Measurements from ENCODE around the gene PRRT1.
A peak's percentile ranks its signal among the peaks of the same experiment; 100 is the strongest.
"Not testable (repeated sequence)": the region's sequence is repeated elsewhere in the genome, so short reads cannot be mapped to it uniquely, and the experiment has no call there.

Gene PRRT1

GRCh38 chr6:32152769-32153563, 1.2 kb upstream of the PRRT1 start:
- no peak for DNase-seq (ENCODE audit: extremely low read depth in 1 of 2, low read depth in 1 of 2)

GRCh38 chr6:32151181-32151862, 417 bp downstream of the PRRT1 start:
- no peak for DNase-seq (ENCODE audit: extremely low read depth in 1 of 2, low read depth in 1 of 2)

GRCh38 chr6:32149932-32150870, 1.5 kb downstream of the PRRT1 start:
- DNase-seq (ENCODE audit: extremely low read depth in 1 of 2, low read depth in 1 of 2): no peak

- DNase-seq (ENCODE audit: extremely low read depth in 1 of 2, low read depth in 1 of 2): no peak
Observed at GRCh38 chr6:32149092-32149755, 2.5 kb downstream of the PRRT1 start.

GRCh38 chr6:32148289-32149091, 3.2 kb downstream of the PRRT1 start:
- peak; percentile 47 to 50 for DNase-seq (ENCODE audit: extremely low read depth in 1 of 2, low read depth in 1 of 2)

GRCh38 chr6:32147401-32148132, 4.2 kb downstream of the PRRT1 start:
- no peak for DNase-seq (ENCODE audit: extremely low read depth in 1 of 2, low read depth in 1 of 2)

GRCh38 chr6:32146687-32147086, 5.1 kb downstream of the PRRT1 start:
- no peak for DNase-seq (ENCODE audit: extremely low read depth in 1 of 2, low read depth in 1 of 2)

- DNase-seq (ENCODE audit: extremely low read depth in 1 of 2, low read depth in 1 of 2): no peak
Observed at GRCh38 chr6:32146287-32146686, 5.5 kb downstream of the PRRT1 start.

- not testable (repeated sequence) for DNase-seq (ENCODE audit: extremely low read depth in 1 of 2, low read depth in 1 of 2)
Observed at GRCh38 chr6:32144238-32144637, 7.5 kb downstream of the PRRT1 start.

GRCh38 chr6:32140420-32141046, 11.2 kb downstream of the PRRT1 start:
- no peak for DNase-seq (ENCODE audit: extremely low read depth in 1 of 2, low read depth in 1 of 2)

- no peak for DNase-seq (ENCODE audit: extremely low read depth in 1 of 2, low read depth in 1 of 2)
Observed at GRCh38 chr6:32139590-32139989, 12.1 kb downstream of the PRRT1 start.

- DNase-seq (ENCODE audit: extremely low read depth in 1 of 2, low read depth in 1 of 2): no peak
Observed at GRCh38 chr6:32137454-32137853, 14.3 kb downstream of the PRRT1 start.

- DNase-seq (ENCODE audit: extremely low read depth in 1 of 2, low read depth in 1 of 2): no peak
Observed at GRCh38 chr6:32133786-32134185, 18.0 kb downstream of the PRRT1 start.

- DNase-seq (ENCODE audit: extremely low read depth in 1 of 2, low read depth in 1 of 2): no peak
Observed at GRCh38 chr6:32132110-32132509, 19.6 kb downstream of the PRRT1 start.

GRCh38 chr6:32131439-32131948, 20.2 kb downstream of the PRRT1 start:
- no peak for DNase-seq (ENCODE audit: extremely low read depth in 1 of 2, low read depth in 1 of 2)

GRCh38 chr6:32129297-32130088, 22.2 kb downstream of the PRRT1 start:
- no peak for DNase-seq (ENCODE audit: extremely low read depth in 1 of 2, low read depth in 1 of 2)

GRCh38 chr6:32128751-32129296, 22.9 kb downstream of the PRRT1 start:
- no peak for DNase-seq (ENCODE audit: extremely low read depth in 1 of 2, low read depth in 1 of 2)
